ENCODE data around the gene EPB41.

DNA sequence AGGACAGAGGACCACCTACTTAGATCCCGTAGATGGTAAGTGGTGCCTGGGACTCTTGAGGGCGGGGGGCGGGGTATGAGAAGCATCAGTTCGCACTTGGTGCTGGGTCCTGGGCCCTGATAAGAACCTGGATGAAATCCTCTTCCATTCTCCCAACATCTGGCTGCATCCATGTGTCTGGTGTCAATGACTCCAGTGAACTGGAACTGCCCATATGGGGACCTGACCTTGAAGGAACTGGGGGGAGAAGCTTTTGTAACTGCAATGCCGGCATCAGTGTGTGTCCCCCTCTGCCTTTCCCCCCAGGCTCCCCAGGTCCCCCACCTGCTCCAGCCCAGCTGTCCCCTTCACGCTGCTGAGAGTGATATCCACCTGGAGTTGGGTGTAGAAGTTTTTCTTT is 49.7 kb upstream of the EPB41 start:
- TF ChIP-seq ZNF394 (tag by site-specific recombination; IDR thresholded peaks at IDR 0.05; ENCODE audit: borderline replicate concordance) = no peak
- TF ChIP-seq, protein P1, sequence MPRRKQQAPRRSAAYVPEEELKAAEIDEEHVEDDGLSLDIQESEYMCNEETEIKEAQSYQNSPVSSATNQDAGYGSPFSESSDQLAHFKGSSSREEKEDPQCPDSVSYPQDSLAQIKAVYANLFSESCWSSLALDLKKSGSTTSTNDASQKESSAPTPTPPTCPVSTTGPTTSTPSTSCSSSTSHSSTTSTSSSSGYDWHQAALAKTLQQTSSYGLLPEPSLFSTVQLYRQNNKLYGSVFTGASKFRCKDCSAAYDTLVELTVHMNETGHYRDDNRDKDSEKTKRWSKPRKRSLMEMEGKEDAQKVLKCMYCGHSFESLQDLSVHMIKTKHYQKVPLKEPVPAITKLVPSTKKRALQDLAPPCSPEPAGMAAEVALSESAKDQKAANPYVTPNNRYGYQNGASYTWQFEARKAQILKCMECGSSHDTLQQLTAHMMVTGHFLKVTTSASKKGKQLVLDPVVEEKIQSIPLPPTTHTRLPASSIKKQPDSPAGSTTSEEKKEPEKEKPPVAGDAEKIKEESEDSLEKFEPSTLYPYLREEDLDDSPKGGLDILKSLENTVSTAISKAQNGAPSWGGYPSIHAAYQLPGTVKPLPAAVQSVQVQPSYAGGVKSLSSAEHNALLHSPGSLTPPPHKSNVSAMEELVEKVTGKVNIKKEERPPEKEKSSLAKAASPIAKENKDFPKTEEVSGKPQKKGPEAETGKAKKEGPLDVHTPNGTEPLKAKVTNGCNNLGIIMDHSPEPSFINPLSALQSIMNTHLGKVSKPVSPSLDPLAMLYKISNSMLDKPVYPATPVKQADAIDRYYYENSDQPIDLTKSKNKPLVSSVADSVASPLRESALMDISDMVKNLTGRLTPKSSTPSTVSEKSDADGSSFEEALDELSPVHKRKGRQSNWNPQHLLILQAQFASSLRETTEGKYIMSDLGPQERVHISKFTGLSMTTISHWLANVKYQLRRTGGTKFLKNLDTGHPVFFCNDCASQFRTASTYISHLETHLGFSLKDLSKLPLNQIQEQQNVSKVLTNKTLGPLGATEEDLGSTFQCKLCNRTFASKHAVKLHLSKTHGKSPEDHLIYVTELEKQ (tag by site-specific recombination; IDR thresholded peaks at IDR 0.05; ENCODE audit: borderline replicate concordance) = no peak
- no peak for TF ChIP-seq ZEB2 (tag by site-specific recombination; IDR thresholded peaks at IDR 0.05)
- no peak for TF ChIP-seq ZBTB6 (tag by site-specific recombination; IDR thresholded peaks at IDR 0.05)
- no peak for TF ChIP-seq CTCF (tag by site-specific recombination; IDR thresholded peaks at IDR 0.05)
- TF ChIP-seq, protein P2, sequence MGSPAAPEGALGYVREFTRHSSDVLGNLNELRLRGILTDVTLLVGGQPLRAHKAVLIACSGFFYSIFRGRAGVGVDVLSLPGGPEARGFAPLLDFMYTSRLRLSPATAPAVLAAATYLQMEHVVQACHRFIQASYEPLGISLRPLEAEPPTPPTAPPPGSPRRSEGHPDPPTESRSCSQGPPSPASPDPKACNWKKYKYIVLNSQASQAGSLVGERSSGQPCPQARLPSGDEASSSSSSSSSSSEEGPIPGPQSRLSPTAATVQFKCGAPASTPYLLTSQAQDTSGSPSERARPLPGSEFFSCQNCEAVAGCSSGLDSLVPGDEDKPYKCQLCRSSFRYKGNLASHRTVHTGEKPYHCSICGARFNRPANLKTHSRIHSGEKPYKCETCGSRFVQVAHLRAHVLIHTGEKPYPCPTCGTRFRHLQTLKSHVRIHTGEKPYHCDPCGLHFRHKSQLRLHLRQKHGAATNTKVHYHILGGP (tag by site-specific recombination; IDR thresholded peaks at IDR 0.05) = no peak
- TF ChIP-seq ZNF416 (tag by site-specific recombination; IDR thresholded peaks at IDR 0.05) = no peak
- no peak for TF ChIP-seq REST (tag by site-specific recombination; IDR thresholded peaks at IDR 0.05)
- TF ChIP-seq, protein P3, sequence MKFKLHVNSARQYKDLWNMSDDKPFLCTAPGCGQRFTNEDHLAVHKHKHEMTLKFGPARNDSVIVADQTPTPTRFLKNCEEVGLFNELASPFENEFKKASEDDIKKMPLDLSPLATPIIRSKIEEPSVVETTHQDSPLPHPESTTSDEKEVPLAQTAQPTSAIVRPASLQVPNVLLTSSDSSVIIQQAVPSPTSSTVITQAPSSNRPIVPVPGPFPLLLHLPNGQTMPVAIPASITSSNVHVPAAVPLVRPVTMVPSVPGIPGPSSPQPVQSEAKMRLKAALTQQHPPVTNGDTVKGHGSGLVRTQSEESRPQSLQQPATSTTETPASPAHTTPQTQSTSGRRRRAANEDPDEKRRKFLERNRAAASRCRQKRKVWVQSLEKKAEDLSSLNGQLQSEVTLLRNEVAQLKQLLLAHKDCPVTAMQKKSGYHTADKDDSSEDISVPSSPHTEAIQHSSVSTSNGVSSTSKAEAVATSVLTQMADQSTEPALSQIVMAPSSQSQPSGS (tag by site-specific recombination; IDR thresholded peaks at IDR 0.05; ENCODE audit: low read depth) = no peak
- TF ChIP-seq ZNF555 (tag by site-specific recombination; conservative IDR thresholded peaks at IDR 0.05) = no peak
